HFF-Myc (cell line): ENCODE data around the gene SH3RF3.

Experiments used
- DNase-seq: peaks from one replicate; pipeline ENCODE4 v3.0.0-alpha.2; 2011; ENCODE audit warnings: low read depth; ENCODE audit errors: extremely low read depth
- H3K4me3 ChIP-seq: replicated peaks from 2 replicates; pipeline ENCODE4 v1.5.1; 2011; ENCODE audit warnings: low read depth, mild to moderate bottlenecking, control low read depth, low read length
- CTCF ChIP-seq: IDR thresholded peaks from 2 replicates; pipeline ENCODE4 v1.5.1; 2012; ENCODE audit warnings: mild to moderate bottlenecking, low read depth, low read length, control low read depth; ENCODE audit errors: missing control alignments

Gene SH3RF3

GRCh38 chr2:109257653-109258052 lies 128.6 kb downstream of the SH3RF3 start:
- TF ChIP-seq CTCF: no peak
- DNase-seq: no peak

GRCh38 chr2:109258376-109258775 lies 129.4 kb downstream of the SH3RF3 start:
- no peak for DNase-seq
- H3K4me3 ChIP-seq: no peak overlapping the region
- no peak for TF ChIP-seq CTCF

More at GRCh38 chr2:109257653-109258052, 128.6 kb downstream of the SH3RF3 start:
- H3K4me3 ChIP-seq: no peak overlapping the region

GRCh38 chr2:109258905-109259540 lies 130.0 kb downstream of the SH3RF3 start:
- no peak overlapping the region for H3K4me3 ChIP-seq
- no peak for TF ChIP-seq CTCF
- no peak for DNase-seq

GRCh38 chr2:109259671-109260070 lies 130.7 kb downstream of the SH3RF3 start:
- no peak for TF ChIP-seq CTCF
- no peak for DNase-seq
- H3K4me3 ChIP-seq: no peak overlapping the region

GRCh38 chr2:109260116-109260855 lies 131.3 kb downstream of the SH3RF3 start:
- TF ChIP-seq CTCF: no peak

GRCh38 chr2:109260886-109261700 lies 132.1 kb downstream of the SH3RF3 start:
- H3K4me3 ChIP-seq: no peak overlapping the region
- DNase-seq: no peak
- peak; percentile 38 for TF ChIP-seq CTCF

More at GRCh38 chr2:109260116-109260855, 131.3 kb downstream of the SH3RF3 start:
- no peak for DNase-seq
- H3K4me3 ChIP-seq: no peak overlapping the region
